Ascending aorta (tissue), 2 donors: Measurements from ENCODE around the gene SPATC1L. TPM values are rescaled to one million over a fixed set of nuclear protein-coding genes. Genes with fewer than 3 reads are reported as not detected.

ENCODE experiments used
- DNase-seq, 2 donors: peaks; one replicate each; pipeline ENCODE4 v3.0.0-alpha.2; 2019; ENCODE audit warnings: low spot score in 2 of 2
- H3K27ac ChIP-seq, 2 donors: fragments of 200-600 bp; sonication (generic); one replicate each; pipeline ENCODE4 v1.5.1; 2016 to 2017; ENCODE audit warnings: mild to moderate bottlenecking in 1 of 2
- H3K27me3 ChIP-seq: fragments of 200-600 bp; sonication (generic); one replicate; pipeline ENCODE4 v1.5.1; 2017
- H3K36me3 ChIP-seq, 2 donors: fragments of 200-600 bp; sonication (generic); one replicate each; pipeline ENCODE4 v1.5.1; 2016
- H3K4me1 ChIP-seq, 2 donors: fragments of 200-600 bp; sonication (generic); one replicate each; pipeline ENCODE4 v1.5.1; 2016 to 2017; ENCODE audit warnings: mild to moderate bottlenecking in 1 of 2
- H3K4me3 ChIP-seq, 2 donors: fragments of 200-600 bp; sonication (generic); one replicate each; pipeline ENCODE4 v1.5.1; 2016 to 2017; ENCODE audit warnings: mild to moderate bottlenecking in 1 of 2
- H3K9me3 ChIP-seq, 2 donors: fragments of 200-600 bp; sonication (generic); one replicate each; pipeline ENCODE4 v1.5.1; 2016
- intact Hi-C: fragments of 100-400 bp; cut with DNase I; formaldehyde crosslinking; loops from one replicate; pipeline ENCODE4 v1.15.1; 2023
- total RNA-seq: library from RNA; depleted of rRNA; stranded (reverse); fragments of >200 nt; gene quantifications from one replicate; pipeline ENCODE4 v1.1.0, GENCODE V29; 2016
- TF ChIP-seq, protein P1 (sequence below), 3 experiments: fragments of 200-600 bp in 2 of 3; fragments of 450-650 bp in 1 of 3; sonication (generic) in 2 of 3; IDR thresholded peaks; one replicate each; pipeline ENCODE4 v1.5.1; 2016 to 2019; ENCODE audit warnings: antibody characterized with exemption in 3 of 3, mild to moderate bottlenecking in 1 of 3, moderate library complexity in 1 of 3

Gene SPATC1L
- total RNA-seq, 1 donor from 2014 or later: 37.4 TPM

DNA sequence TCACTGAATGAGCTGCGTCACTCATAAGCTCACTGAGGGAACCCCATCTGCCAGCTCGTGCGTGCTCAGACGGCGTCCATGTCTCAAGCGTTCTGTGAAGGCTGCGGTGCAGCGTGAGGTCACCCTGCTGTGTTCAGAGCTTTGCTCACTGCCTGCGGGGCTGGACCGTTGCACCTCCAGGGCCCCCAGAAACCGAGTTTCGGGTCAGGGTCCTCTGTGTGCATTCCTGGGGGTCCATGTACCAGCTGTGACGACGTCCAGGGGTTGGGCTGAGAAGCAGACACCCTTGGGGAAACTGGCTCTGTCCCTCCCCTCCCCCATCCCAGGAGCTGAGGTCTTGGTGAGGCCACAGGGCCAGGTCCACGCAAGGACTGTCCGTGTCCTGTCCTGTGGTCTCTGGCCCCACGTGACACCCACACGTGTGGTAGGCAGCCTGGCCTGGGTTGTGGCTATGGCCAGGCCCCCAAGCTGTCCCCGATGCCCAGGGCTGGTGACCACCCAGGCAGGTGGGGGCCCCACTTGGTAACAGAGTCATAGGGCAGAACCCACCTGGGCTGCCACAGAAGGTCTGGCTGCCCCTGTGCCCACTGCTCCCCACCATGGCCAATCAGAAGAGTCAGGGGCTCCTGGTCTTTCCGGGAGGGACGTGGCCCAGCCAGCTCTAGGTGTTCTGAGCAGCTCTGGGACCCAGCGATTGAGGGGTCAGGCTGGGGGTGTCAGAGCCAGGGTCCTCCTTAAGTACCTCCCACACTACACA, 53.2 kb downstream of the SPATC1L start:
- Histone ChIP-seq H3K36me3 (peaks cover 35 to 45% of the 10 kb centered on the region in 2 donors), H3K27me3 (no peaks in the 10 kb centered on the region), H3K9me3 (no peaks in the 10 kb centered on the region), H3K27ac (peak overlapping the region in 1 of 2 donors; percentile 34), H3K4me1 (no peaks in the 10 kb centered on the region), H3K4me3 (no peak overlapping the region)
- intact Hi-C loops: no loop called here
- TF ChIP-seq, protein P1, sequence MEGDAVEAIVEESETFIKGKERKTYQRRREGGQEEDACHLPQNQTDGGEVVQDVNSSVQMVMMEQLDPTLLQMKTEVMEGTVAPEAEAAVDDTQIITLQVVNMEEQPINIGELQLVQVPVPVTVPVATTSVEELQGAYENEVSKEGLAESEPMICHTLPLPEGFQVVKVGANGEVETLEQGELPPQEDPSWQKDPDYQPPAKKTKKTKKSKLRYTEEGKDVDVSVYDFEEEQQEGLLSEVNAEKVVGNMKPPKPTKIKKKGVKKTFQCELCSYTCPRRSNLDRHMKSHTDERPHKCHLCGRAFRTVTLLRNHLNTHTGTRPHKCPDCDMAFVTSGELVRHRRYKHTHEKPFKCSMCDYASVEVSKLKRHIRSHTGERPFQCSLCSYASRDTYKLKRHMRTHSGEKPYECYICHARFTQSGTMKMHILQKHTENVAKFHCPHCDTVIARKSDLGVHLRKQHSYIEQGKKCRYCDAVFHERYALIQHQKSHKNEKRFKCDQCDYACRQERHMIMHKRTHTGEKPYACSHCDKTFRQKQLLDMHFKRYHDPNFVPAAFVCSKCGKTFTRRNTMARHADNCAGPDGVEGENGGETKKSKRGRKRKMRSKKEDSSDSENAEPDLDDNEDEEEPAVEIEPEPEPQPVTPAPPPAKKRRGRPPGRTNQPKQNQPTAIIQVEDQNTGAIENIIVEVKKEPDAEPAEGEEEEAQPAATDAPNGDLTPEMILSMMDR (IDR thresholded peaks at IDR 0.05): no peak
- DNase-seq: no peak

- peaks cover 45 to 55% of the 10 kb centered on the region in 2 donors for H3K36me3 ChIP-seq
- no peak overlapping the region for H3K4me3 ChIP-seq
- no peaks in the 10 kb centered on the region for H3K4me1 ChIP-seq
- no peaks in the 10 kb centered on the region for H3K9me3 ChIP-seq
- no peak for DNase-seq
- H3K27ac ChIP-seq: peak overlapping the region in 1 of 2 donors; percentile 27
- TF ChIP-seq, protein P1 (IDR thresholded peaks at IDR 0.05): no peak
- intact Hi-C loops: loop anchor here (2.0 kb wide), 1 partner anchor 31 kb away; the partner anchor contains the start of gene COL6A2
- no peaks in the 10 kb centered on the region for H3K27me3 ChIP-seq
These were observed 54.2 kb downstream of the SPATC1L start for GRCh38 chr21:46129846-46130651.

DNA sequence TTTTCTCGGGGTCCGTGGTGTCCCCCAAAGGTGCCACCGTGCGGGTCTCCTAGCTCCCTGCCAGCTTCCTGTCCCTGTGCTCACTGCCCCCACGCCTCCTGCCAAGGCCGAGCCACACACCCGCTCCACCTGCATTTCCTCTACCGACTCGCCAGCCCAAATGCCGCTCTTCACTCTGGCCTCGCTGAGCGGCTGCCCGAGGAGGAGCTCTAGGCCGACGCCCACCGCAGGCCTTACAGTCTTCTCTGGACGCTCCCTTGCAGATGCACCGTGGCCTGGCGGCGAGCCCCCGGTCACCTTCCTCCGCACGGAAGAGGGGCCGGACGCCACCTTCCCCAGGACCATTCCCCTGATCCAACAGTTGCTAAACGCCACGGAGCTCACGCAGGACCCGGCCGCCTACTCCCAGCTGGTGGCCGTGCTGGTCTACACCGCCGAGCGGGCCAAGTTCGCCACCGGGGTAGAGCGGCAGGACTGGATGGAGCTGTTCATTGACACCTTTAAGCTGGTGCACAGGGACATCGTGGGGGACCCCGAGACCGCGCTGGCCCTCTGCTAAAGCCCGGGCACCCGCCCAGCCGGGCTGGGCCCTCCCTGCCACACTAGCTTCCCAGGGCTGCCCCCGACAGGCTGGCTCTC, 55.2 kb downstream of the SPATC1L start:
- TF ChIP-seq, protein P1 (IDR thresholded peaks at IDR 0.05): no peak
- Histone ChIP-seq H3K36me3 (peaks cover 54 to 65% of the 10 kb centered on the region in 2 donors), H3K27ac (no peak overlapping the region), H3K4me1 (no peaks in the 10 kb centered on the region), H3K27me3 (no peaks in the 10 kb centered on the region), H3K4me3 (no peak overlapping the region), H3K9me3 (no peaks in the 10 kb centered on the region)
- no peak for DNase-seq
- intact Hi-C loops: loop anchor here (2.0 kb wide), 1 partner anchor 30 kb away; the partner anchor contains the start of gene COL6A2

DNA sequence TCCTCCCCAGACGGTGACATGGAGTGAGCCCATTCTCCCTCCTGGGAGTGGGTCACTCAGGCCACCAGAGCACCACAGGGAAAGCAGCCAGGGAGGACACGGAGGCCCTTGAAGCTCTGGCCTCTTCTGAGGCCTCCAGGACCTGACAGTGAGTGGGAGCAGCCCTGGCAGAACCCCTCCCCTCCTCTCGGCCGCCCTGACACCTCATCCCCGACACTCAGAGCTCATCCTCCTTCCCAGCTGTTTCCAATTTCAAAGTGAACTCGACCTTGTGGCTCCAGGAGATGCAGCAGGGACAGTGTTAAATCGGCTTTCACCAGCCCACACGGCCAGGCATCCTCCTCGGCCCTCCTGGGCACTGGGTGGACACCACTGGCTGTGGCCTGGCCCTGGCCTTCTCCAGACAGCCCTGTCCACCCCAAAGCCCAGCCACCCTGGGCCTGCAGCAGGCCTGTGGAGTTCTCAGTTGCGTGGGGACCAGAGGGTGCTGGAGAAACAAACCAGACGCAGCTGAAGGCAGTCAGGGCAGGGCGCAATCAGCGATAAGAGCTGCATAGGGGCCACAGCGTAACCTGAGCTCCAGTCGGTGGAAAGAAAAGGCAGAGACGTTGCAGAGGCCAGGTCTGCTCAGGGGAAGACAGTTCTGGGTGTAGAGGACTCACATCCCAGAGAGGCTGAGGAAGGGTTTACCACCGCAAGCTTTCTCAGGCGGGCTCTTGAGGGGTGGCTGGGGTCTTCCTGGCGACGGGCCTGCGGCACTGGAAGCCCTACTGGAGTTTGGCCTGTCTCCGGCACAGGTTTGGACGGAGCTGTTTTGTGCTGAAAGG, 55.9 kb downstream of the SPATC1L start:
- H3K36me3 ChIP-seq: peaks cover 54 to 66% of the 10 kb centered on the region in 2 donors
- H3K9me3 ChIP-seq: no peaks in the 10 kb centered on the region
- intact Hi-C loops: loop anchor here (2.0 kb wide), 1 partner anchor 30 kb away; the partner anchor contains the start of gene COL6A2
- no peak overlapping the region for H3K4me3 ChIP-seq
- DNase-seq: peak in 1 of 2 donors; percentile 55
- H3K27me3 ChIP-seq: no peaks in the 10 kb centered on the region
- H3K27ac ChIP-seq: no peak overlapping the region
- no peaks in the 10 kb centered on the region for H3K4me1 ChIP-seq
- TF ChIP-seq, protein P1 (IDR thresholded peaks at IDR 0.05): no peak
